Measurements from ENCODE around the gene FOSL2.

FOSL2 gene

DNA sequence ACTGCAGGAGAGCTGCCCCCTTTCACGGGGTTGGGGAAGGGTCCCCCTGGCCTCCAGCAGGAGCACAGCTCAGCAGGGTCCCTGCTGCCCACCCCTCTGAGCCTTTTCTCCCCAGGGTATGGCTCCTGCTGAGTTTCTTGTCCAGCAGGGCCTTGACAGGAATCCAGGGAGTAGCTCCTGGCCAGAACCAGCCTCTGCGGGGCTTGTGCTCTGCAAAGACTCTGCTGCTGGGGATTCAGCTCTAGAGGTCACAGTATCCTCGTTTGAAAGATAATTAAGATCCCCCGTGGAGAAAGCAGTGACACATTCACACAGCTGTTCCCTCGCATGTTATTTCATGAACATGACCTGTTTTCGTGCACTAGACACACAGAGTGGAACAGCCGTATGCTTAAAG, 21.2 kb downstream of the FOSL2 start:
- peak; percentile 66 for DNase-seq

DNA sequence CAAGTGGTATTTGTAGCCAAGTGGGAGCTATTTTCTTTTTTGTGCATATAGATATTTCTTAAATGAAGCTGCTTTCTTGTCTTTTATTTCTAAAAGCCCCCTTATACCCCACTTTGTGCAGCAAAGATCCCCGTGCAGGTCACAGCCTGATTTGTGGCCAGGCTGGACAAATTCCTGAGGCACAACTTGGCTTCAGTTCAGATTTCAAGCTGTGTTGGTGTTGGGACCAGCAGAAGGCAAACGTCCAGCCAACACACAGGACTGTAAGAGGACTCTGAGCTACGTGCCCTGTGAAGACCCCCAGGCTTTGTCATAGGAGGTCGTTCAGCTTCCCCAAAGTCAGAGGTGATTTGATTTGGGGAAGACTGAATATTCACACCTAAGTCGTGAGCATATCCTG, 21.9 kb downstream of the FOSL2 start:
- no peak for DNase-seq

DNA sequence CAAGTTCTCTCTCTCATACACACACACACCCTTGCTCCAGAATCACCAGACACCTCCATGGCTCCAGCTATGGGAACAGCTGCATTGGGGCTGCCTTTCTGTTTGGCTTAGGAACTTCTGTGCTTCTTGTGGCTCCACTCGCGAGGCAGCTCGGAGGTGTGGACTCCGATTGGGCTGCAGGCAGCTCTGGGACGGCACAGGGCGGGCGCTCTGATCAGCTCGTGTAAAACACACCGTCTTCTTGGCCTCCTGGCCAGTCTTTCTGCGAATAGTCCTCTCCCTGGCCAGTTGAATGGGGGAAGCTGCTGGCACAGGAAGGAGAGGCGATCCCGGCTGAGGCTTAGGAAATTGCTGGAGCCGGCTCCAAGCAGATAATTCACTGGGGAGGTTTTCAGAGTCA, 22.4 kb downstream of the FOSL2 start:
- no peak for DNase-seq

DNA sequence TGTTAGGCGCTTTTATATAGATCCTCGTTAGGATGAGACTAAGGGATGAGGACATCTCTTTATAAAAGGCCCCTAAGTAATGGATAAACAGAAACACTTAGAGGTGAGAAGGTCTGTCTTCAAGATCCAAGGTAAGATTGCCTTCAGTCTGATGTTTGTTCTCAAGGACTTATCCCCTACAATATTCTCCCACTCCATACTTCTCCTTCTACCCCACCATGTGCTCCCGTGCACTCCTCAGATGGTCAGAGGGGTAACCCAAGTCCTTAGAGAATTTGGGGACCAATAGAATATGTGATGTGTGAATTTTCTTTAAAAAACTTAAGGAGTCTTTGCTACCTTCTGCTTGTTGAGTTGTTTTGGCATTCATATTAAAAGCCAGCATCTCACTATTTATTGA, 23.1 kb downstream of the FOSL2 start:
- DNase-seq: no peak

DNA sequence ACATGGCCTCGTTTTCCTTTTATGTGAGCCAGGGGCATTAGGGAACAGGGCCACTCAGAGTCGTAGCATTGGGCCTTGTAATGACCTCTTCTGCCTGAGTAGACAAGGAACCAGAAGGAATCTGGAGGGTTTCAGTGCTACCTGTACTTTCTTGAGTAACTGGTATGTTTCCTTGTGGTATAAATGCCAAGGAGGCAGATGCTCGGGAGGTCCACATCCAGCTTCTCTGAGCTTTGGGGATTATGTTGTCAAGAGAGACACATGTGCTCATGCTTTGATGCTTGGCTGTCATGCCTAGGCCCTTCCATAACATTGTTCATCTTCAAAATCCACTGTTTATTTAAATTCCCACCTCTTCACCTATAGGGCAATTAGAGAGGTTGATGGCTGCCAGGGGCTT, 26.3 kb downstream of the FOSL2 start:
- DNase-seq: no peak

DNA sequence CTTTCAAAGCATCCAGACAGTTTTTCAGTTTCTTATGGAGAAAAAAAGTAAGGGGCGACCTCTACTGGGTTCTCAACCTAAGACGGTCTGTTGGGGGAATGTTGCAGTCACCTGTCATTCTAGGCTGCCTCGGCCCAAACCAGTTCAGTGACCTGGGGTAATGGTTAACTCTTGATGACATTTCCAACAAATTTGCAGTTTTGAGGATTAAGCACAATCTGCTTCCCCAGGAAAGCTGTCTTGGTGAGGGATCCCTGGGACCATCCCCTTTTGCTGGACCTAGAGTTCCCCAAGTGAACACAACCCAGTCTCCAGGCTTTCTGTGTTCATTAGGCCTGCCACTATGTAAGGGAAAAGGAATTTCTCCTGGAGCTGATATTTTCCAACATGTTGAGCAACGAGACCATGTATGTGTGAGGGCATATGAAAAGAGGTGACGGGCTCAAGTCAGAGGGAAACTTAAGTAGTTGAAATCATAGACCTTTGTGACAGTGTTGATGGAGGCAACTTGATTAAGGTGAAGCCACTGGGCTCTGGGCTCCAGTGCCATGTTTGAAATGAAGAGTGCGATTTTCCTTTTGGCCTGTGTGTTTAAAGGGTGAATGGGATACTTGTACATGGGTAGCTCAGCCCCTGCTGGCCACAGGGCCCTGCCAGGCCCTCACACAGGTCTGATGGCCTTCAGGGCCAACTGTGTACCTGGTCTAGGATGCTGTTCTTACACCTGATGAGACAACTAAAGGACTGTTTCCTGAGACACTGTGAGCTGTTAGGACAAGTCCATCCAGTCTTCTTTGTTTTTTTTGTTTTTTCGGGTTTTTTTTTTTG, 27.0 kb downstream of the FOSL2 start:
- no peak for DNase-seq

DNA sequence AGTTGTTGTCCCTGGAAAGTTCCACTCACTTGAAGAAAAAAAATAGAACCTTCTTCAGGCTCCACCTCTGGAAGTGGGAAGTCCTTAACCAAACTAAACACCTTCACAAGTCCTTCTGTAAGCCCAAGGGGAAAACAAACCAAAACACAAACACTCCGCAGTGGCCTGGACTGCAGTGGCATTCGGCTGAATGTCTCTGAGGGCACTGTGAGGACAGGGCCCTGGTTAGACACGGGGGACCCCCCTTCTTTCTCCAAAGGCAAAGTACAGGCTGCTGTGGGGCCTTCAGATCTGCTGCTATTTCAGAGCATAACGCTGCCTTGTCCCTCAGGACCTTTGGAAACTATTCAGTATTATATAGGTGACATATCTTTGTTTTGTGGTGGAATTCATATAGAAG, 28.1 kb downstream of the FOSL2 start:
- no peak for DNase-seq

DNA sequence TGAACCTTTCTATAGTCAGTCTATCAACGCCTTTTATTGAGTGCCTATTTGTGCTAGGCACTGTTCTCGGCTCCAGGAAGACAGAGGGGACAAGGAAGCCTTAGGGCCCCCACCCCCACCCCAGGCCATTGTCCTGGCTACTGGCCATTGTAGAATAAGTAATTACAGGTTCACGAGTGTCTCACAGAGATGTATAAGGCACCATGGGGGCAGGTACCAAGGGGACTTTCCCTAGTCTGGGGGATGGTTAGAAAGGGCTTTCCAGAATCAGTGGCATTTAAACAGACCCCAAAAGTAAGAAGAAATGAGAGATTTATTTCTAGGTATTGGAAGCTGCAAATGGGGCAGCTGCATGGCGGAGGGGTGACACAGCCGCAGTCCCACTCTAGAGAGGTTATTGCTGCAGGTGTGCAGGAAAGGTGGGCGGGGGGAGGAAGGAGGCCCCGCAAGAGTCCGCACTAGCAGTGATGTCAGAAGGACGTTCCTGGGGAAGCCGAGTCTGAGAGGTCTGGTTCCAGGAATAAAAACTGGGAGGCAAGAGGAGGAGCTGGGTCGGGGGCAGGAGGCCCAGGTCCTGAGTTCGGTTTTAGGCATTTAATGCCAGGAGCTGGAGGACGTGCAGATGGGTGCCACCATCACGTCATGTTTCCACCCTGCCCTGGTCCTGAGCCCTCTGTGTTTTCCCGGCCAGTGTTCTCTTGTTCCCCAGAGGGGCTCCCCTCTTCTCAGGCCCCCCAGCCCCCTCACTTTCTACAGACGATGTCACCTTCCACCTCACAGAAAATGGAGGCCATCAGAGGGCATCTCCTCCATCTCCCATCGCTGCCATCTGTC, 30.5 kb downstream of the FOSL2 start:
- no peak for DNase-seq

DNA sequence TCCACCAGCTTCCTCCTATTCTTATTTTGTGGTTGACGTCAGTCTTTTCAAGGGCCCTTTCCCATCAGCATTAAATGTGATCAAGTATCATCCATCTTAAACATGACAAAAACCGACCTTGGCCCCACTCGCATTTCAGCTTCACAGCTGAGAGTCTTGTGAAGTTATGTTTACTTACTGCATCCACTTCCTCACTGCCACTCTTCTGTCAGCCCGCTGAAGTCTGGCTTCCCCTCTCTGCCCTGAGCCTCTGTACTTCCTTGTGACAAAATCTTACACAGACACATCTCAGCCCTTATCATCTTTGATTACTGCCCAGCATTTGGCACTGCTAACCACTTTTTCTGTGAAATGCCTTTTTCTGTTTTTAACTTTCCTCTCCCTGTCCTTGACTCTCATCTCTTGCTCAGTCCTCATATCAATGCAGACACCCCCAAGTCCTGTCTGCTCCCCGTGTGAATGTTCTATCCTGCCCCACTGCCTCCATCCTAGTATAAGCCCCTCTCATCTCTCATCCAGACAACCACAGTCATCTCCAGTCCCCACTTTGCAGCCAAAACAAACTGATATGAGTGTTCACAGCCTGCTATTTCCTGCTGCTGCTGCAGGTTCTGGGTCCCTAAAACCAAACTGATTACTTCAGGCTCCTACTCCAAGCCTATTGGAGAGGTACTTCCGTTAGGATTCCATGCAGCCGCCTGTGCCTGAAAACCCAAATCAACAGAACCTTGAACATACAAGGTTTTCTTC, 31.4 kb downstream of the FOSL2 start:
- no peak for DNase-seq

DNA sequence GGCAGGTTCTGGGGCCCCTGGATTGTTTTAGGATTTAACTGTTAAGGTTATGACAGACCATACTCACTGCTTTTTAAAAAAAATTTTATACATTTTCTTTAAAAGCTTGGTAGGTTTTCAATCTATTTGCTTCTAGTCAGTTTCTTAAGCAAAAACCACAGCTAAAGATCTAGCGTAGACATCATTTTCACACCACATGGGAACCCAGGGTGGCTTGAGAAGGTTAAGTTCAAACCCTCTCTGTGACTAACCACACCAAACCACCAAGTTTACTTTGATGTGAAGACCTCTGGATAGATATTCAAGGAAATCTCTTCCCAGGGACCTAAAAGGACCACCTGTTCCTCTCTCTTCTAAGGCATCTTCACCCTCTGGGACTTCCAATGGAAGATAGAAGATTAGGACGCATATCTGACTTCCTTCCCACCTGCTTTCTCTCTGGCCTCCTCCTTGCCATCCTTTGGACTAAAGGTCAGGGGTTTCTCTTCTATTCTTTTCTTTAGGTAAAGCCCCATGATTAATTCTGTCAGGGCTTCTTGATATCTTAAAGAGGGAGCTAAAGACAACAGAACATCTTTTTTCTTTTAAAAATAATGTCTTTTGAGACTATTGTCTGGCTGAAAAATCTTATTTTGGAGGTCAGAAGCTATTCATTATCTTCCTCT, 32.3 kb downstream of the FOSL2 start:
- no peak for DNase-seq

DNA sequence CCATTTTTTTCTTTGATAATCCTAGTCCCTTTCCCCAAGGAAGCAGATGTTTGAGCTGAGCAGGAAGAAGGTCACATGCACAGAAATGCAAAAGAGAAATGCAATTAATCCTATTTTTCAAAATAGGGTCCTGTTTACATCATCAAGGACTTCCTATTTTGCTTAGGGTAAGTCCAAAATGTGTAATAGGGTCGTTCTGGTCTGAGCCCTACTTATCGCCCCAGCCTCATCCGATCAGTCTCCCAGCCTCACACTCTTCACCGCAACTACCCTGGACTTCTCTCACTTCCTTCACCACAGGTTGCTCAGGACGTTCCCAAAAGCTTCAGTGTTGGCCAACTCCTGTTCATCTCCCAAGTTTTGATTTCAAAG, 32.8 kb downstream of the FOSL2 start:
- no peak for DNase-seq

DNA sequence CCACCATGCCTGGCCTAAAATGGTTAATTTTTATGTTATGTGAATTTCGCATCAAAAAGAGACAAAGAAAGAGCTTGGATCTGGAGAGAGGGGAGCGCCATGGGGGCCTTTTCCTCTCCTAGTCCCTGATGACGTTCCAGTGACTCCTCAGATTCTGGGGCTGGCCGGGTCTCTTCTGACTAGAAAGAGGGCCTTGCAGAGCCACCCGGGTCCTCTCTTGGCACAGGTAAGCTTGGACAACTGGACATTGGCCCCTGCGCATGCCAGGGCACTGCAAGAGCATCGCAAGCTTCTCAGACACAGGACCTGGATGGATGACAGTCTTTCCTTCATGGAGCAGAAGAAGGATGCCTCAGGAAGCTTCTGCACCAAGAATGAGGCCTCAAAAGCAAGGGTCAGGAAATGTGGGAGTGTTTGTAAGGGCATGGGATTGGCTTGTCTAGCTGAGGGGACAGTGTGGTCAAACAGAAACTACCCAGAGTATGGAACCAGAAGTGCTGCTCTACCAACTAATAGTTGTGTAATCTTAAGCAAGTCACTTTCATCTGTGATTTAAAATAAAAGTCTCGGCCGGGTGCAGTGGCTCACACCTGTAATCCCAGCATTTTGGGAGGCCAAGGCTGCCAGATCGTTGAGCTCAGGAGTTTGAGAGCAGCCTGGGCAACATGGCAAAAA, 35.2 kb downstream of the FOSL2 start:
- DNase-seq: no peak

DNA sequence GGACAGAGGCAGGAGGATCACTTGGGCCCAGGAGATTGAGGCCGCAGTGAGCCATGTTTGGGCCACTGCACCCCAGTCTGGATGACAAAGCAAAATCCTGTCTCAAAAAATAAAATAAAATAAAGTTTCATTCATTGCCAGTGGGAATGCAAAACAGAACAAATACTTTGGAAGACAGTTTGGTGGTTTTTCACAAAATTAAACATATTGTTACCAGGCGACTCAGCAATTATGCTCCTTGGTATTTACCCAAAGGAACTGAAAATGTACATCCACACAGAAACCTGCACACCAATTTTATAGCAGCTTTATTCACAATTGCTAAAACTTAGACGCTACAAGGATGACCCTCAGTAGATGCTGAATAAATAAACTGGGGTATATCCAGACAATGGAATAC, 35.8 kb downstream of the FOSL2 start:
- no peak for DNase-seq

DNA sequence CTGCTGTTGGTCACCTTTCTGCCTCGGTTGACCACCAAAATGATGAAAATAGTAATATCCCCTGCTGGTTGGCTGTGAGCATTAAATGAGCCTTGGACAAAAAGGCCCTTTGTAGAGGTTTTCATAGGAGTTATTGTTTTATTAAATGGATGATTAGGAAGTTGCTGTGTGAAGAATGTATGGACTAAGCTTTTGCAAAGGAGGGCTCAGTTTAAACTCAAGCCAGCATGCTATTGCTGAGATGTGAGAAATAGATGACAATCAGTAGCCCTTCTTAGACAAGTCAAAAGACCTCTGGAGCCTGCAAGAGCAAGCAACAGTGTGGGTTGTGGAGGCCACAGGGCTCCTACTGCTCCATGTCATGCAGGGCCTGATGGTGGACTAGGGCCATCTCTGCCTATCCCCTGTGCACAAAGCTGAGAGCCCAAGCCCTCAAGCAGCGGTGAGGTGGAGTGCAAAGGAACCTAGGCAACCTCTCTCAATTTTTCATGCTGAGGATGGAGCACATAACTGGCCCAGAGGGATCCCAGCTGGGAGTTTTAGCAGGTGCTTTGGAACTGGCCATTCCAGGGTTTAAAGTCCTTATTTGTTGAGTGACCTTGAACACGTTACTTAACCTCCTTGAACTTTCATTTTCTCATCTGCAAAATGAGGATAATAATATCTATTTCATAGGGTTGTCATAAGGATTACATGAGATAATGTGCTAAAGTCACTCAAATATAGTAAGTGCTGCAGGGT, 37.1 kb downstream of the FOSL2 start:
- DNase-seq: no peak

DNA sequence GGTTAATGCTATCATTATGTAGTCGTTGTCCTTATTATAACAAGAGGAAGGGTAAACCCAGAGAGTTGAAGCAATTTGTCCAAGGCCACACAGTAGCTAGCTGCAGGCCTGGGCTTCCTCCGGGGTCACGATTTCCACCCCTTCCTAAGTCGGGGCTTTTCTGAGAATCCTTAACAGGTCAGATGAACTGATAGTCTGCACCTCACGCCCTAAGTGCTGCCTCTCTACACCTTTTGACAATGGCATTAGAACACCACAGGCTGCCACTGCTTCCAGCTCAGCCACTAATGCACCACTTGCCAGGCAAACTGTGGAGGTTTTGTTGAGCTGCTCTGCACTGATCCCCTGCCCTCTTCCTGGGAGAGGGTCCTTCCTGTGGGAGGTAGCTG, 37.7 kb downstream of the FOSL2 start:
- no peak for DNase-seq

DNA sequence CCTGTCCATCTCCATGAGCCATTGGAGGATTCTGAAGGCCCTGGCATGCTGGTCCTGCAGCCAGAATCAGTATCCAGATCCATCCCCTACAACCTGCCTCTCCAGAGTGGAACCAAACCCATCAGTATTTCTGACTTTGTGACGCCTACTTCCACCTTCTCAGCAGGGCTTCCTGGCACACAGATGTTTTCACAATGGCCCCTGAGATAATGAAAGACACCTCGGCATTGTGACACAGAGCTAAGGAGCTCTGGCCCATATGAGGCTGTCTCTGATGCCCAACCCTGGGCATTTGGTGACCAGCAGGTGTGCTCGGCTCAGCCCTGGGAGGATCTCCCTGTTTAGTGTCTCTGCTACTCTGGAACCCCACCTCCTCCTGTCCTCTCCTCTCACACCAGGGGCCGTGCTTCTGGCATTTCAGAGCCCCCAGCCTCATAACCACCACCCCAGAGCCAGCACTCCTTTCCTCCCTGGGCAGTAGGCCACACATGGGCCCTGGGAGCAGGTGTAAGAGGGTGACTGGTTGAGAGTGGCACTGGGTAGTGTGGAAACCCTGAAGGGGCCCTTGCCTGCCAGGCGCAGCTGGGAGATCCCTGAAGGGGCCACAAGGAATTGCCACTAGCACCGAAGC, 38.2 kb downstream of the FOSL2 start:
- peak; percentile 32 for DNase-seq

DNA sequence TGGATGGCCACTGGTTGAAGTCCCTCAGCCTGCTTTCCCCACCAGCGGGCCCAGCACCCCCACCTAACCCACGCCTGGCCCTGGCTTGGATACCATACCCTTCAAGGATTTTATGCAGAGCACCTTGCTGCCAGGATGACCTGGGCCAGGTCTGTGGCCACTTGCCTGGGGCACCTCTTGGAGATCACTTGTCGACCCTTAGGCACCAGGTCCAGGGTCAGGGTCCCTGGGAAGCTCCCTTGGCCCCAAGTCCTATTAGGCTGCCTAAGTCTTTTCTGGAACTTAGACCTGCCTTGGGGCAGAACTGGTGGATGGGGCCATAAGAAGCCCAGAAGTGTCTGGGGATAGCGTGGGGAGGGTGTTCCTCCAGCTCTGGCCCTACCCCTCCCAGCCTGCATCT, 39.1 kb downstream of the FOSL2 start:
- DNase-seq: no peak

DNA sequence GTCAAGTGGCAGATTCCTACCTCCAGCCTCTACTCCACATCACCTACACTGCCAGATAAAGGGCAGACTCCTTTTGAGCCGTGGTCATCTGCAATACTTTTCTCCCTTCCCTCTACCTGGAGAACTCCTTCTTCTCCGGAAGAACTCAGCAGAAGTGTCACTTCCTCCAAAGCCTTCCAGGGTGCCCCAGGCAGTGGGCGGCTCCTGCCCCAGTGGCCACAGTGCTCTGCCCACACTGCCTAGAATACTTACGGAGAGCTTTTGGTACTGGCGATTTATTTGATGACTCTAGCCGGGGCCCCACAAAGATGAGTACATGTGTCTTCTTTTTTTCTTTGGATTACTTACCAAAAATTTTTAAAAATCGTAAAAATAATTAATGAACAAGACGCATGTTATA, 39.7 kb downstream of the FOSL2 start:
- DNase-seq: no peak

DNA sequence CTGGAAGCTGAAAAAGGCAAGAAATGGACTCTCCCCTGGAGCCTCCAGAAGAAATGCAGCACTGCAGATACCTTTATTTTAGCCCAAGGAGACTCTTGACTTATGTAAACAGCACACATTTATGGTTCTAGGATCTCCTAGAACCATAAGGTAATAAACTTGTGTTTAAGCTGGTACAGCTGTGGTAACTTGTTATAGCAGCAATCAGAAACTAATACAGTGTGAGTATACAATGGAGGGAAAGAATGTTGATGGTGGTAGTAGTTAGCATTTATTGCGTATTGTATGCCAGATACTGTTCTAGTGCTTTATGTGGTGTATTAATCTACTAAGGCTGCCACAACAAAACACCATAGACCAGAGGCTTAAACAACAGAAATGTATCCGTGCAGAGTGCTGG, 40.6 kb downstream of the FOSL2 start:
- DNase-seq: no peak

DNA sequence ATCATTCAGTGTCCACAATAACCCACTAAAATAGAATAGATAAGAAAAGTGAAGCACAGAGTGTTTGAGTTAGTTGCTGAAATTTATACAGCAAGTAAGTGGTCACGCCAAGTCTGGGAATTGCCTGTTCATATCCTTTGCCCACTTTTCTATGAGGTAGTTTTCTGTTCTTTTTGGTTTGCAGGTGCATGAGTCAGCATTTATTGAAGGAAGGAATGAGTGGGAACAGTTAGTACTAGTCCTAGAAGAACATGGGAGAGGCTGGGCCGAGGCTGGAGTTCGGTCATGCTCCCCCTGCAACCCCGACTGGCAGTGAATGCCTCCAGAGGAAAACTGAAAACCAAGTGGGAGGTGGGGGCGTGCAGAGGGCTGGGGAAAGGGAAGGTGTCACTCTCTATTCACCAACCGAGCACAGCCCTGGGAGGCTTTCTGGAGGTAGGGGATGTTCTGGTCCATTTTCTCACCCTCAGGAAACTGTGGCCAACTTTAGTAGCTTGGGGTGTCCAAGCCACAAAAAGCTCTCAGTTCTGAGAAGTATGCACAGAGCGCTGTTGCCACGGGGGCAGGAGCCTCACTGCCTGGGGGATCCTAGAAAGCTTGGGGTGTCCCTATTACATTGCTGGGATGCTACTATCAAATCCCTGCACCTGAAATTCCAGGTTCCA, 41.4 kb downstream of the FOSL2 start:
- no peak for DNase-seq

DNA sequence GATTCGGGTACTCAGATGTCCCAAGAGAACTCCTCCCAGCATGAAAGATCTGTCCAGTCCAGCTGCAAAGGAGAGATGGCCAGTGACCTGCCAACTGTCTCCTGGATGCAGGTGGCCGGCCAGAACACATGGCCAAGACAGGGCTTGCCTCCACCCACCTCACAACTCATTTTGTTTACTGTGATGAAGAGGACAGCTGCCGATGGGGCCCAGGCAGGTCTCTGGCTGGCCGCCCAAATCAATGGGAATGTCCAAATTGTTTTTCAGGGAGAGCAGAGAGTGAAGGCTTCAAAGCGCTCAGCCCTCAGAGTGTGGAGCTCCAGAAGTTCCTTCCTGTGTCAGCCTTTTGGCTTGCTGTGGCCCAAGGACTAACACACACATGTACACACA, 41.9 kb downstream of the FOSL2 start:
- DNase-seq: no peak
